IMR-90 (cell line): Measurements from ENCODE around the gene CDC73. TPM values are rescaled to one million over a fixed set of nuclear protein-coding genes. Genes with fewer than 3 reads are reported as not detected.

Source experiments
- ATAC-seq: fragments of 200-7000 bp; cut with Tn5 transposase; 2 replicates; pipeline ENCODE4 v1.9.1; 2020; ENCODE audit warnings: low read depth, mild to moderate bottlenecking, moderate library complexity
- BruUV-seq: library from RNA; stranded (reverse); fragments of 400-500 nt; replicated peaks from 2 replicates; lab custom pipeline; 2021; lab: Mats Ljungman, UMichigan
- CTCF ChIA-PET: fragments of 300-600 bp; formaldehyde crosslinking; extraction: SDS; loops from one replicate; lab custom pipeline; 2021; ENCODE audit warnings: antibody characterized with exemption; lab: Yijun Ruan, JAX
- POLR2A ChIA-PET: fragments of 300-600 bp; sonication (Branson Sonifier 250); formaldehyde crosslinking; loops from one replicate; lab custom pipeline; 2022; ENCODE audit warnings: antibody characterized with exemption; ENCODE audit not compliant: unreplicated experiment; lab: Charles Lee
- DNase-seq: peaks from one replicate; pipeline ENCODE4 v3.0.0; 2013
- H2AFZ ChIP-seq: replicated peaks from 2 replicates; pipeline ENCODE3; 2013; ENCODE audit warnings: low read length, mild to moderate bottlenecking; ENCODE audit not compliant: poor library complexity
- H2AK5ac ChIP-seq: 2 replicates; pipeline ENCODE4 v1.6.1; 2013; ENCODE audit warnings: low read depth, low read length, inconsistent platforms
- H2AK9ac ChIP-seq: replicated peaks from 2 replicates; pipeline ENCODE3; 2013; ENCODE audit warnings: mild to moderate bottlenecking, low read depth, low read length, moderate library complexity; ENCODE audit not compliant: poor library complexity
- H2BK120ac ChIP-seq: 2 replicates; pipeline ENCODE4 v1.6.1; 2013; ENCODE audit warnings: low read depth, low read length, inconsistent platforms
- H2BK15ac ChIP-seq: 3 replicates; pipeline ENCODE4 v1.6.1; 2013; ENCODE audit warnings: low read depth, low read length, inconsistent platforms
- H2BK20ac ChIP-seq: 2 replicates; pipeline ENCODE4 v1.6.1; 2013; ENCODE audit warnings: low read depth, mild to moderate bottlenecking, inconsistent platforms, low read length, moderate library complexity
- H2BK5ac ChIP-seq: 2 replicates; pipeline ENCODE4 v1.6.1; 2013; ENCODE audit warnings: mild to moderate bottlenecking, low read depth, low read length, inconsistent platforms; ENCODE audit not compliant: poor library complexity, severe bottlenecking
- H3K14ac ChIP-seq: replicated peaks from 2 replicates; pipeline ENCODE4 v1.6.1; 2013; ENCODE audit warnings: low read depth, low read length, inconsistent platforms
- H3K18ac ChIP-seq: 2 replicates; pipeline ENCODE4 v1.6.1; 2013; ENCODE audit warnings: low read depth, low read length, control low read depth
- H3K23ac ChIP-seq: 2 replicates; pipeline ENCODE4 v1.6.1; 2013; ENCODE audit warnings: low read depth, low read length, inconsistent platforms
- H3K27ac ChIP-seq: 2 replicates; pipeline ENCODE4 v1.5.1; 2013; ENCODE audit warnings: mild to moderate bottlenecking, control low read depth, low read length; ENCODE audit not compliant: insufficient read depth
- H3K27me3 ChIP-seq: 2 replicates; pipeline ENCODE4 v1.6.1; 2013; ENCODE audit warnings: low read length; ENCODE audit not compliant: control insufficient read depth, insufficient read depth
- H3K36me3 ChIP-seq: 2 replicates; pipeline ENCODE4 v1.6.1; 2013; ENCODE audit warnings: low read length, mixed read lengths; ENCODE audit not compliant: control insufficient read depth, insufficient read depth
- H3K4ac ChIP-seq: 2 replicates; pipeline ENCODE4 v1.6.1; 2013; ENCODE audit warnings: low read depth, low read length, inconsistent platforms
- H3K4me1 ChIP-seq: 2 replicates; pipeline ENCODE4 v1.6.1; 2013; ENCODE audit warnings: low read length, mixed read lengths; ENCODE audit not compliant: control insufficient read depth, insufficient read depth
- H3K4me2 ChIP-seq: 2 replicates; pipeline ENCODE4 v1.6.1; 2013; ENCODE audit warnings: low read depth, mild to moderate bottlenecking, control low read depth, low read length, moderate library complexity
- H3K4me3 ChIP-seq: 2 replicates; pipeline ENCODE4 v1.5.1; 2013; ENCODE audit warnings: low read depth, mild to moderate bottlenecking, control low read depth, low read length, moderate library complexity; ENCODE audit not compliant: insufficient read depth
- H3K56ac ChIP-seq: 2 replicates; pipeline ENCODE4 v1.6.1; 2013; ENCODE audit warnings: low read length, inconsistent platforms; ENCODE audit not compliant: insufficient read depth; ENCODE audit errors: extremely low read depth
- H3K79me1 ChIP-seq, 2 experiments: 2 replicates each; pipeline ENCODE4 v1.6.1; 2013; ENCODE audit warnings: low read length in 2 of 2, inconsistent platforms in 1 of 2, low read depth in 1 of 2
- H3K9ac ChIP-seq: 2 replicates; pipeline ENCODE4 v1.6.1; 2013; ENCODE audit warnings: low read depth, low read length, control low read depth
- H3K9me1 ChIP-seq: 2 replicates; pipeline ENCODE4 v1.6.1; 2013; ENCODE audit warnings: low read length, inconsistent platforms; ENCODE audit not compliant: insufficient read depth
- H3K9me3 ChIP-seq: 2 replicates; pipeline ENCODE4 v1.6.1; 2013; ENCODE audit warnings: low read length; ENCODE audit not compliant: control insufficient read depth, insufficient read depth
- H4K20me1 ChIP-seq: 2 replicates; pipeline ENCODE4 v1.6.1; 2013; ENCODE audit warnings: low read length, inconsistent platforms; ENCODE audit not compliant: insufficient read depth
- H4K5ac ChIP-seq: 2 replicates; pipeline ENCODE4 v1.6.1; 2013; ENCODE audit warnings: mild to moderate bottlenecking, low read depth, low read length, control low read depth
- H4K8ac ChIP-seq, 2 experiments: 2 replicates each; pipeline ENCODE4 v1.6.1; 2013; ENCODE audit warnings: low read depth in 2 of 2, low read length in 2 of 2, control low read depth in 1 of 2, inconsistent platforms in 1 of 2
- H4K91ac ChIP-seq: 2 replicates; pipeline ENCODE4 v1.6.1; 2013; ENCODE audit warnings: low read depth, low read length, inconsistent platforms; ENCODE audit not compliant: insufficient read depth
- BHLHE40 ChIP-seq: fragments of 150-350 bp; IDR thresholded peaks from 2 replicates; pipeline ENCODE4 v1.6.1; 2016; ENCODE audit warnings: mild to moderate bottlenecking, low read depth, low read length
- CEBPB ChIP-seq: IDR thresholded peaks from 2 replicates; pipeline ENCODE4 v1.6.1; 2012; ENCODE audit warnings: low read depth, low read length, improper control_type of control experiment
- CHD1 ChIP-seq: IDR thresholded peaks from 2 replicates; pipeline ENCODE4 v1.6.1; 2012; ENCODE audit warnings: low read depth, low read length, improper control_type of control experiment
- CTCF ChIP-seq: conservative IDR thresholded peaks from 2 replicates; pipeline ENCODE4 v1.5.1; 2012; ENCODE audit warnings: mild to moderate bottlenecking, low read depth, low read length, improper control_type of control experiment
- ELK1 ChIP-seq: fragments of 150-350 bp; IDR thresholded peaks from 2 replicates; pipeline ENCODE4 v1.6.1; 2016; ENCODE audit warnings: low read depth, mild to moderate bottlenecking, low read length, moderate library complexity, borderline replicate concordance
- FOS ChIP-seq: fragments of 150-350 bp; IDR thresholded peaks from 2 replicates; pipeline ENCODE4 v1.6.1; 2016; ENCODE audit warnings: low read depth, low read length
- MAFK ChIP-seq: IDR thresholded peaks from 2 replicates; pipeline ENCODE4 v1.6.1; 2012; ENCODE audit warnings: low read depth, low read length, improper control_type of control experiment
- MAZ ChIP-seq: IDR thresholded peaks from 2 replicates; pipeline ENCODE4 v1.6.1; 2012; ENCODE audit warnings: low read depth, mild to moderate bottlenecking, low read length, improper control_type of control experiment, moderate library complexity, borderline replicate concordance
- MXI1 ChIP-seq: IDR thresholded peaks from 2 replicates; pipeline ENCODE4 v1.6.1; 2012; ENCODE audit warnings: low read depth, mild to moderate bottlenecking, low read length, moderate library complexity, borderline replicate concordance
- NFE2L2 ChIP-seq: fragments of 150-350 bp; IDR thresholded peaks from 2 replicates; pipeline ENCODE4 v1.6.1; 2016; ENCODE audit warnings: low read depth, mild to moderate bottlenecking, low read length
- POLR2A ChIP-seq: IDR thresholded peaks from 2 replicates; pipeline ENCODE4 v1.6.1; 2012; ENCODE audit warnings: mild to moderate bottlenecking, low read depth, low read length
- RAD21 ChIP-seq: IDR thresholded peaks from 2 replicates; pipeline ENCODE4 v1.6.1; 2012; ENCODE audit warnings: low read length, improper control_type of control experiment
- RCOR1 ChIP-seq: IDR thresholded peaks from 2 replicates; pipeline ENCODE4 v1.6.1; 2012; ENCODE audit warnings: mild to moderate bottlenecking, low read length, improper control_type of control experiment; ENCODE audit not compliant: insufficient replicate concordance
- RFX5 ChIP-seq: IDR thresholded peaks from 2 replicates; pipeline ENCODE4 v1.8.0; 2012; ENCODE audit warnings: low read depth, mild to moderate bottlenecking, low read length, moderate library complexity
- SMC3 ChIP-seq: fragments of 150-350 bp; IDR thresholded peaks from 2 replicates; pipeline ENCODE4 v1.6.1; 2016; ENCODE audit warnings: low read depth, mild to moderate bottlenecking, antibody characterized with exemption, low read length, moderate library complexity
- USF2 ChIP-seq: fragments of 150-350 bp; IDR thresholded peaks from 2 replicates; pipeline ENCODE4 v1.6.1; 2017; ENCODE audit warnings: mild to moderate bottlenecking, antibody characterized with exemption, low read length, low read depth
- WGBS, 2 experiments: methylation state at CpG; one replicate each; pipeline versions ENCODE4 v1.1.5 to v1.1.7; 2013; ENCODE audit warnings: missing lambda C conversion rate in 2 of 2; ENCODE audit not compliant: insufficient read length in 1 of 2; ENCODE audit errors: extremely low coverage in 2 of 2; 5-methylcytosine and 5-hydroxymethylcytosine counted together
- dilution Hi-C: fragments of 300-500 bp; cut with HindIII; formaldehyde crosslinking; loops from one replicate; pipeline ENCODE4 v1.14.3; 2018; ENCODE audit warnings: low sequenced_read_pairs; ENCODE audit not compliant: unreplicated experiment
- in situ Hi-C: fragments of 300-500 bp; cut with MboI; formaldehyde crosslinking; loops from 3 replicates; pipeline ENCODE4 v1.14.3; 2019; ENCODE audit warnings: low sequenced_read_pairs, inconsistent platforms, mixed read lengths
- intact Hi-C: fragments of 100-400 bp; cut with micrococcal nuclease; formaldehyde crosslinking; loops from 2 replicates; pipeline ENCODE4 v1.10.0; 2022
- polyA plus RNA-seq, 3 experiments: library from polyadenylated mRNA; depleted of rRNA; stranded (reverse); fragments of >200 nt; gene quantifications; 2 replicates each; pipeline ENCODE4 v1.2.3, GENCODE V29; 2012; ENCODE audit warnings: low replicate concordance in 1 of 3
- total RNA-seq: library from RNA; depleted of rRNA; stranded (reverse); fragments of >200 nt; gene quantifications from 2 replicates; pipeline ENCODE4 v1.2.3, GENCODE V29; 2012

Gene CDC73
- total and polyA plus RNA-seq, 2 of the 4 experiments (the other 2 are of a cell fraction): 22.1 to 29.6 TPM

- dilution Hi-C loops: no loop called here
- H3K9me3 ChIP-seq: no peaks in the 10 kb centered on the region
- H3K4me1 ChIP-seq: peaks cover 5% of the 10 kb centered on the region
- no peak overlapping the region for H2AK5ac ChIP-seq
- no peak overlapping the region for H3K23ac ChIP-seq
- in situ Hi-C loops: loop anchor here (10.0 kb wide), 1 partner anchor 643 kb away; no protein-coding TSS in a partner anchor
- peaks cover 4% of the 10 kb centered on the region; the same call in 1 of the 2 replicates for H4K20me1 ChIP-seq
- H3K56ac ChIP-seq: no peak overlapping the region
- H3K18ac ChIP-seq: no peak overlapping the region
- H3K79me1 ChIP-seq: peaks cover 0 to 14% of the 10 kb centered on the region in 2 experiments; a peak in 1 of 4 replicates
- no peak for ATAC-seq
- H2BK20ac ChIP-seq: no peak overlapping the region
- intact Hi-C loops: no loop called here
- CTCF ChIA-PET: no interaction called here
- H2BK5ac ChIP-seq: no peak overlapping the region
- no peak overlapping the region for H4K91ac ChIP-seq
- no peak overlapping the region for H3K4ac ChIP-seq
- POLR2A ChIA-PET: no interaction called here
- BruUV-seq: no TSS peak
- H3K36me3 ChIP-seq: no peaks in the 10 kb centered on the region
- TF ChIP-seq CTCF: no peak
- no peak for TF ChIP-seq SMC3
- no peak for TF ChIP-seq ELK1
- TF ChIP-seq FOS: no peak
- TF ChIP-seq MAFK: no peak
- TF ChIP-seq USF2: no peak
- no peak for TF ChIP-seq RAD21
- no peak for TF ChIP-seq CEBPB
- no peak for TF ChIP-seq RCOR1
- TF ChIP-seq NFE2L2: no peak
- no peak for TF ChIP-seq CHD1
- TF ChIP-seq MXI1: no peak
- no peak for TF ChIP-seq RFX5
- TF ChIP-seq POLR2A: no peak
- TF ChIP-seq MAZ: no peak
- no peak for TF ChIP-seq BHLHE40
- no peak overlapping the region for H2BK120ac ChIP-seq
- H3K9me1 ChIP-seq: 0 out of 2 replicates have a peak, but pooled peaks cover 6% of the 10 kb centered on the region
- DNase-seq: no peak
- WGBS, 2 experiments: no CpG with 5 or more reads among the region's 3 CpGs
- H3K9ac ChIP-seq: no peak overlapping the region
- H4K5ac ChIP-seq: no peak overlapping the region
- H3K4me3 ChIP-seq: no peak overlapping the region
- H3K27ac ChIP-seq: no peak overlapping the region
- no peak overlapping the region for H3K14ac ChIP-seq
- no peak overlapping the region for H2AK9ac ChIP-seq
- H2BK15ac ChIP-seq: no peak overlapping the region
- H3K4me2 ChIP-seq: no peak overlapping the region
- no peak overlapping the region for H4K8ac ChIP-seq
- no peaks in the 10 kb centered on the region for H3K27me3 ChIP-seq
- no peak overlapping the region for H2AFZ ChIP-seq
These were observed 3.6 kb upstream of the CDC73 start for GRCh38 chr1:193118194-193118593.
